Ishikawa (cell line): ENCODE data around the gene KRTAP10-11.

Source experiments
- CEBPB ChIP-seq: IDR thresholded peaks from 2 replicates; pipeline ENCODE4 v1.6.1; 2012
- CREB1 ChIP-seq: IDR thresholded peaks from 2 replicates; pipeline ENCODE4 v1.6.1; 2012; ENCODE audit warnings: low read depth
- EGR1 ChIP-seq: IDR thresholded peaks from 2 replicates; pipeline ENCODE4 v1.6.1; 2012
- EP300 ChIP-seq: IDR thresholded peaks from 2 replicates; pipeline ENCODE4 v1.6.1; 2012; ENCODE audit warnings: borderline replicate concordance
- FOXM1 ChIP-seq: IDR thresholded peaks from 2 replicates; pipeline ENCODE4 v1.6.1; 2012; ENCODE audit warnings: low read depth, borderline replicate concordance
- MAX ChIP-seq: IDR thresholded peaks from 2 replicates; pipeline ENCODE4 v1.6.1; 2012
- NFIC ChIP-seq: IDR thresholded peaks from 2 replicates; pipeline ENCODE4 v1.6.1; 2012
- RAD21 ChIP-seq: IDR thresholded peaks from 2 replicates; pipeline ENCODE4 v1.6.1; 2012; ENCODE audit warnings: low read depth
- REST ChIP-seq: IDR thresholded peaks from 2 replicates; pipeline ENCODE4 v1.6.1; 2012; ENCODE audit warnings: low read depth, mild to moderate bottlenecking
- TAF1 ChIP-seq: IDR thresholded peaks from 2 replicates; pipeline ENCODE4 v1.6.1; 2012; ENCODE audit warnings: low read depth, mild to moderate bottlenecking
- TCF12 ChIP-seq: IDR thresholded peaks from 2 replicates; pipeline ENCODE4 v1.6.1; 2012; ENCODE audit warnings: low read depth
- TEAD4 ChIP-seq: IDR thresholded peaks from 2 replicates; pipeline ENCODE4 v1.6.1; 2012
- USF1 ChIP-seq: IDR thresholded peaks from 2 replicates; pipeline ENCODE4 v1.6.1; 2012
- YY1 ChIP-seq: IDR thresholded peaks from 2 replicates; pipeline ENCODE4 v1.6.1; 2012; ENCODE audit warnings: low read depth
- ZBTB7A ChIP-seq: IDR thresholded peaks from 2 replicates; pipeline ENCODE4 v1.6.1; 2012; ENCODE audit warnings: low read depth

KRTAP10-11 gene

GRCh38 chr21:44654576-44655175 is 8.5 kb downstream of the KRTAP10-11 start, which contains the start of gene KRTAP12-4:
Gene KRTAP12-4 (minus strand): TSS chr21:44654659. CDS start chr21:44654614, 45 bp downstream.
- TF ChIP-seq REST = no peak
- TF ChIP-seq USF1 = no peak

- TF ChIP-seq FOXM1 (no peak), MAX (no peak), TAF1 (no peak), USF1 (no peak)
These were observed 10.7 kb downstream of the KRTAP10-11 start for GRCh38 chr21:44656868-44657267.

GRCh38 chr21:44657635-44658540 is 11.7 kb downstream of the KRTAP10-11 start, which contains the start of gene KRTAP12-3:
Gene KRTAP12-3 (plus strand): TSS chr21:44657932. CDS start chr21:44657980, 48 bp downstream.
- TF ChIP-seq USF1 (no peak), MAX (no peak), REST (no peak), RAD21 (no peak), TAF1 (no peak), YY1 (no peak), NFIC (no peak), TCF12 (no peak), FOXM1 (no peak), TEAD4 (no peak), EP300 (no peak), ZBTB7A (no peak), CEBPB (no peak), CREB1 (no peak), EGR1 (no peak)

- TF ChIP-seq TEAD4 (no peak), EGR1 (no peak), CREB1 (no peak), USF1 (no peak), RAD21 (no peak), TAF1 (no peak), CEBPB (no peak), NFIC (no peak), MAX (no peak), REST (no peak), ZBTB7A (no peak)
These were observed 12.3 kb downstream of the KRTAP10-11 start for GRCh38 chr21:44658541-44658910.
